HG03575 (cell line): ENCODE data around the gene DVL1.

Experiments
- ATAC-seq: cut with Tn5 transposase; IDR thresholded peaks from one replicate; pipeline ENCODE4 v1.9.1; 2021; ENCODE audit not compliant: unreplicated experiment, insufficient number of reproducible peaks, low FRiP score; ENCODE audit errors: extremely low read depth

DVL1 gene

DNA sequence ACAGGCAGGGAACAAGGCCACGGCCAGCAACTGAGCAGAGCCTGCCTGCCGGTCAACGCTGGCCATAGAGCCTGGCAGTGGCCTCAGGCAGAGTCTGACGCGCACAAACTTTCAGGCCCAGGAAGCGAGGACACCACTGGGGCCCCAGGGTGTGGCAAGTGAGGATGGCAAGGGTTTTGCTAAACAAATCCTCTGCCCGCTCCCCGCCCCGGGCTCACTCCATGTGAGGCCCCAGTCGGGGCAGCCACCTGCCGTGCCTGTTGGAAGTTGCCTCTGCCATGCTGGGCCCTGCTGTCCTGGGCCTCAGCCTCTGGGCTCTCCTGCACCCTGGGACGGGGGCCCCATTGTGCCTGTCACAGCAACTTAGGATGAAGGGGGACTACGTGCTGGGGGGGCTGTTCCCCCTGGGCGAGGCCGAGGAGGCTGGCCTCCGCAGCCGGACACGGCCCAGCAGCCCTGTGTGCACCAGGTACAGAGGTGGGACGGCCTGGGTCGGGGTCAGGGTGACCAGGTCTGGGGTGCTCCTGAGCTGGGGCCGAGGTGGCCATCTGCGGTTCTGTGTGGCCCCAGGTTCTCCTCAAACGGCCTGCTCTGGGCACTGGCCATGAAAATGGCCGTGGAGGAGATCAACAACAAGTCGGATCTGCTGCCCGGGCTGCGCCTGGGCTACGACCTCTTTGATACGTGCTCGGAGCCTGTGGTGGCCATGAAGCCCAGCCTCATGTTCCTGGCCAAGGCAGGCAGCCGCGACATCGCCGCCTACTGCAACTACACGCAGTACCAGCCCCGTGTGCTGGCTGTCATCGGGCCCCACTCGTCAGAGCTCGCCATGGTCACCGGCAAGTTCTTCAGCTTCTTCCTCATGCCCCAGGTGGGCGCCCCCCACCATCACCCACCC lies 17.9 kb downstream of the DVL1 start, which contains the start of gene TAS1R3:
TAS1R3 (plus strand) TSS at position 213 of the 898 bp plus-strand sequence; CDS start at position 279, 66 bp downstream.
- no peak for ATAC-seq

DNA sequence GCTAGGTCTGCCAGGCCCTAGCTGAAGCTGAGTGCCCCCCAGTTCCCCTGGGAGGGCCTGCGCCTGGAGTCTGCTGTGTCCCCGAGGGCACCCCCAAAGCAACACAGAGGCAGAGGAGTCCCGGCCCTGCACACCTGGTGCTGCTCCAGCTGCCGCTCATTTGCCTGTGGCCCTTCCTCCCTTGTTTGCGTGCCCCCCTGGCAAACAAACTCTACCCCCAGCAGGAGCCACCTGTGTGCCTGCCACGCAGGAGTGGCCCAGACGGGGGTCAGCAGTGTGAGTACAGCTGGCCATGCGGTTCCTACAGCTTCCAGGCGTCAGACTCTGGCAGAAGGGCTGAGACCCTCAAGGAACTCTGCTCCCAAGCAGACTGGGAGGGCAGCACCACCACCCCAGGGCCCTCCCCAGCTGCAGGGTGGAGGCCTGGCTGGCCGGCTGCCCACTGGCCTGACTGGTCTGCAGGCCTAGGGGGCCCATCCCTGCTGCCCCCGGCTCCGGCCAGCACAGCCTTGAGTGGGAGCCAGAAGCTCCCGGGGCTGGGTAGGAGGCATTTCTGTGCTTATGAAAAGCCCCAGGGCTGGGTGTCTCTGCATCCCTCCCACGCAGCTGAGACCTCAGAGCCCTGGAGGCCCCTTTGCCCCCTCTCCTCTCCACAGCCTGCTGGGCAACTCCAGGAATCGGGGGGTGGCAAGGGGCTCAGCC lies 18.7 kb downstream of the DVL1 start:
- no peak for ATAC-seq

DNA sequence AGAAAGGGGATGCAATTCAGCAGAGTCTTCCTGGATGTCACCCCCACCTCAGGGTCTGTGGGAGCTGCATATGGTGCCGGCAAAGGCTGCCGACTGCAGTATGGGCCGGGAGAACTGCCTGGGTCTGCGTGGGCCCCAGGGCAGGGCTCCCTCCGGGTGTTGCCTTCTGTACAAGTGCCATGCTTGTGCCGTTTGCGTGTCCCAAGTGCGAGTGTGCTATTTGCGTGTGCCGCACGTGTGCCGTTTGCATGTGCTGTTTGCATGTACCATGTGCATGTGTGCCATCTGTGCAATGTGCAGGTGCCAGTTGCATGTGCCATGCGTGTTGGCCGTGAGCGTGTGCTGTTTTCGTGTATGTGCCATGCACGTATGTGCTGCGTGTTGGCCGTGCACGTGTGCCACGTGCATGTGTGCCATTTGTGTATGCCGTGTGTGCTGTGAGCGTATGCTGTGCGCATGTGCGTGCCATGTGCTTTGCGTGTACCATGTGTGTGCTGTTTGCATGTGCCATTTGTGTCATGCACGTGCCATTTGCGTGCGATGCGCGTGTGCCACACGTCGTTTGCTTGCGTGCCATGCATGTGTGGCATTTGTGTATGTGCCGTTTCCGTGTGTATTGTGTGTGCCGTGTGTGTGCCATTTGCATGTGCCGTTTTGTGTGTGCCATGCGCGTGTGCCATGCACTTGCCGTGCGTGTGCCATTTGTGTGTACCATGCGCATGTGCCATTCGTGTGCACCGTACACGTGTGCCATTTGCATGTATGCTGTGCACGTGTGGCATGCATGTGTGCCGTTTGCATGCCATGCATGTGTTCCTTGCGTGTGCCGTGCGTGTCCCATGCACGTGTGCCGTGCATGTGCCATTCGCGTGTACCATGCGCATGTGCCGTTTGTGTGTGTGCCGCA lies 19.7 kb downstream of the DVL1 start:
- ATAC-seq: no peak

DNA sequence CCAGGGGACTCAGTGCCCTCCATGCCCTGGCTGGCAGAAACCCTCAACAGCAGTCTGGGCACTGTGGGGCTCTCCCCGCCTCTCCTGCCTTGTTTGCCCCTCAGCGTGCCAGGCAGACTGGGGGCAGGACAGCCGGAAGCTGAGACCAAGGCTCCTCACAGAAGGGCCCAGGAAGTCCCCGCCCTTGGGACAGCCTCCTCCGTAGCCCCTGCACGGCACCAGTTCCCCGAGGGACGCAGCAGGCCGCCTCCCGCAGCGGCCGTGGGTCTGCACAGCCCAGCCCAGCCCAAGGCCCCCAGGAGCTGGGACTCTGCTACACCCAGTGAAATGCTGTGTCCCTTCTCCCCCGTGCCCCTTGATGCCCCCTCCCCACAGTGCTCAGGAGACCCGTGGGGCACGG lies 21.0 kb downstream of the DVL1 start:
- no peak for ATAC-seq

DNA sequence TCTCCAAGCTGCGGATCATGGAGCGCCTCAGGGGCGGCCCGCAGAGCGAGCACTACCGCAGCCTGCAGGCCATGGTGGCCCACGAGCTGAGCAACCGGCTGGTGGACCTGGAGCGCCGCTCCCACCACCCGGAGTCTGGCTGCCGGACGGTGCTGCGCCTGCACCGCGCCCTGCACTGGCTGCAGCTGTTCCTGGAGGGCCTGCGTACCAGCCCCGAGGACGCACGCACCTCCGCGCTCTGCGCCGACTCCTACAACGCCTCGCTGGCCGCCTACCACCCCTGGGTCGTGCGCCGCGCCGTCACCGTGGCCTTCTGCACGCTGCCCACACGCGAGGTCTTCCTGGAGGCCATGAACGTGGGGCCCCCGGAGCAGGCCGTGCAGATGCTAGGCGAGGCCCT lies 21.9 kb downstream of the DVL1 start:
- ATAC-seq: no peak

DNA sequence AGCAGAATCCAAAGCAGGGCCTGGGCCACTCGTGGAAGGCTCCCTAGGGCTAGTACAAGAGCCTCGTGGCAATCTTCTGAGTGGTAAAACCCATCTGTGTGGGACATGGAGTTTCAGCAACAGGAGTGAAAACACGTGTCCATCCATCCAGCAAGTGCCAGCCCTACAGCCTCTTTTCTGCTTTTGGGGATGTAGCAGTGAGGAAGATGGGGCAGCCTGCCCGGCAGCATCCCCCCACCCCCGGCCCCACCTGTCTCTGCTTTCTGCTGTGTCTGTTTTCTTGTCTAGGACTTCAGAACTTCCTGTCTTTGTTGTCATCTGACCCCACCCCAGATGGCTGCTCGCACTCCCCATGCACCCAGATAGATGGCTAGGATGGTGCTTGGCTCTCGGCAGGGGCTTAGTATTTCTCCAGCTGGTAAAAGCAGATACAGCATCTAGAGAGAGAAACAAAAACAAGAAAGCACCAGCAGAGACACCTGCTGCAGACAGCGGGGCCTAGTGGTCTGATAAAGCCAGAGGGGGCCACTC lies 23.1 kb downstream of the DVL1 start:
- no peak for ATAC-seq

DNA sequence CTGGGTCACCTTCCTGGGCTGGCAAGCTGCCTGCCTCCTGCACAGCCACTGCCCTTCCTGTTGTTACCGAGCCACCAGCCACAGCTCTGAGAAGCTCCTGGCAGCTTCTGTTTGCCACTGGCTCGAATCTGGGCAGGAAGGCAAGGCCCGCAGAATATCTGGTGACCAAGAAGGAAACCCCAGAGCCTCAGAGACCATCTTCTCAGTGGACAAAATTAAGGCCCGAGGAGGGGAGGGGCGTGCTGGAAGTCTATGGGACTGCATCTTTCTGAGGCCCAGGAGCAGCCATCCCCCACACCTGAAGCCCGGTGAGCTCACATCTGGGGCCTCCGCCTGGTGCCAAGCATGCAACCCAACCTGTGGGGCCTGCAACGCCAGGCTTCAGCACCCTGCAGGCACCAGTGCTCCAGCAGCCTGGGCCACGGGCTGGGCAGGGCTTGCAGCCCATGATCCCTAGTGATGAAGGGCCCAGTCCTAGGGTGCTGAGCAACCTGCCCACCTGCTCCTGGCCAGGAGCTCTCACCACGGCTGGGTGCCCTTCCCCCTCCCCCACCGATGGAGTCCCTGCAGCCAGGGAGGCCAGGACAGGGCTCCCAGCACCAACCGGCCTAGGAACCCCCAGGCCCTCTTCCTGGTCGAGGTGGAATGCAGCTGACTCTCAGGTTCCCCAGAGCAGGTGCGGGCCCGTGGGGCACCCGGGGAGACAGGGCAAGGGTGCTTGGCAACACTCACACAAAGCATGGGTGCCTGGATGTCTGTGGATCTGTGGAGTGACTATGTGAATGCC lies 23.7 kb downstream of the DVL1 start:
- ATAC-seq: no peak

DNA sequence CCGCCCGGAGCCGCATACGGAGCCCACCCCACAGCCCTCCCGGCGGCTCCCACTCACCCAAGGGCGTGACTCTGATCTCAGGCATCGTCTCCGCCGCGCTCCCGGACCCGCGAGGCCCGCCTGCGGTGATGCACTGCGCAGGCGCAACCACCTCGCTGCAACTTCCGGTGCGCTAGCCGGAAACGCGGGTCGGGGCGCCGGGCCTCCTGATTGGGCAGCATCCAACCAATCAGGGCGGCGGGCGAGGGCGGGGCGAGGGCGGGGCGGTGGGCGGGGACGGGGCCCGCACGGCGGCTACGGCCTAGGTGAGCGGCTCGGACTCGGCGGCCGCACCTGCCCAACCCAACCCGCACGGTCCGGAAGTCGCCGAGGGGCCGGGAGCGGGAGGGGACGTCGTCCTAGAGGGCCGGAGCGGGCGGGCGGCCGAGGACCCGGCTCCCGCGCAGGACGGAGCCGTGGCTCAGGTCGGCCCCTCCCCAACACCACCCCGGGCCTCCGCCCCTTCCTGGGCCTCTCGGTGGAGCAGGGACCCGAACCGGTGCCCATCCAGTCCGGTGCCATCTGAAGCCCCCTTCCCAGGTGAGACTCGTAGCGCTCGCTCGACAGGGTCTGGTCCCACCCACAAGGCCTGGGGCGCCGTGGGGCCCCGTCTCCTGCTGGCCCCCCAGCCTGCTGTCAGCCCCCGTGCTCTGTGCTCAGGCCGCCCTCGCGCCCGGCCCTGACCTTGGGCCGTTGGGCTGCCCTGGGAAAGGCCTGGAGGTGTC lies 24.5 kb downstream of the DVL1 start, which contains the start of the genes CPTP and INTS11:
CPTP (plus strand) TSS at position 279 of the 764 bp plus-strand sequence. CDS start 2,109 bp downstream, outside the sequence.
INTS11 (minus strand) TSS at position 137 of the 764 bp plus-strand sequence; CDS start at position 85, 52 bp downstream.
- no peak for ATAC-seq

DNA sequence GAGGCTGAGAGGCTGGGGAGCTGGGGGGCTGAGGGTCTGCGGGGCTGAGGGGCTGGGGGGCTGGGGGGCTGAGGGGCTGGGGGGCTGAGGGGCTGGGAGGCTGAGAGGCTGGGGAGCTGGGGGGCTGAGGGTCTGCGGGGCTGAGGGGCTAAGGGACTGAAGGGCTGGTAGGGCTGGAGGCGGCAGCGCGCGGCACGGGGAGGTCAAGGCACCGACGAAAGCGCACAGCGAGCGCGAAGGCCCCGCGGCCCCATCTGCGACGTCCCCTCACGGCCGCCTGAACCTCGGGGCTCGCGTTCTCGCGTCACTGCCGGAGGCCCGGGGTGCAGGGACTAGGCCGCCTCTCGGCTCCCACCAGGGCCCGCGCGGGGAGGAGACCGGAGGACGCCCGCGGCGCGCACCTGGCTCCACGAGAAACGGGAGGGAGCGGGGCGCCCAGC lies 25.1 kb downstream of the DVL1 start:
- no peak for ATAC-seq

DNA sequence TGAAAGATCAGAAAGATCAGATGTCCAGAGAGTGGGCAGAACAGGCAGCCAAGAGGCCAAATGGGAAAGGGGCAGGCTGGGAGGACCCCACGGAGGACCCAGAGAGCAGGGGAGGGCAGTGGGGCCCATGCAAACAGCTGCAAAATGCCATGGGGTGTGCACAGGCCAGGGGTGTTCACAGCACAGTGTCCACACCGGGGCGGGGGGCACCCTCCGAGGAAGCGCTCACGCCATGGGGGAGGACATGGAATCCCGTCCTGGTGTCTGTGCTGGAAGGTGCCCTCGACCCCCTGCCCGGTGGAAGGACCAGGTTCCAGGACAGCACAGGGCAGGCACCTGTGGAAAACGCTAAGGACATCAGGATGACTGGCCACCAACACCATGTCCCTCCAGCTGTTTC lies 26.3 kb downstream of the DVL1 start:
- ATAC-seq: no peak

DNA sequence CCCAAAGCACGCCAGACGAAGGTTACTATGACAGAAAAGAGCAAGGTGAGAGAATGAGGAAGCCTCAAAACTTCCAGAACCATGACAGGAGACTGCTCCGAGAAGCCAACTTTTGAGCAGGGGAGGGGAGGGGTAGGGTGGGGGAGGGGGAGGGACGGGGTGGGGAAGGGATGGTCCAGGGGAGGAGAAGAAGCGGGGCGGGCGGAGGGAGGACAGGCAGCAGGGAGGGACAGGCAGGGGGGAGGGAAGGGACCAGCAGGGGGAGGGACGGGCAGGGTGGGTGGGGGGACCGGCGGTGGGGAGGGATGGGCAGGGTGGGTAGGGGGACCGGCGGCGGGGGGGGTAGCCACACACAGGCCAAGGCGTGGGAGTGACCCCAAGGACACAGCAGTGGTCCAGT lies 26.8 kb downstream of the DVL1 start:
- ATAC-seq: no peak

DNA sequence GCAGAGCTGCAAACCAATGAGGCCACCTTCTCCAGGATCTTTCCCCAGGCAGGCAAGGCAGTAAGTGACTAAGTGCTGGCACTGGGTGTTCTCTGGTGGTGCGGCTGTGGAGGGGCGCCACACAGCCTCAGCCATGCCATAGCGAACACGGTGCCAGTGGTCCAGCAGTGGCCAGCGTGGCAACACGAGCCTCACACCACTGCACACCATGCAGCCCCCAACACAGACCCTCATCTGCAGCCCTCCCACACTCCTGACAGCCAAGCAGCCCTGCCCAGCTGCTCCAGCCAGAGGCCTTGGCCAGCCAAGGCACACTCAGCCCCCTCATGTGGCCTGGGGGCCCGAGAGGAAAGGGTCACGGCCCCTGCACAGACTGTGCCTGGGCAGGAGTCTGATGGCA lies 27.7 kb downstream of the DVL1 start:
- no peak for ATAC-seq

DNA sequence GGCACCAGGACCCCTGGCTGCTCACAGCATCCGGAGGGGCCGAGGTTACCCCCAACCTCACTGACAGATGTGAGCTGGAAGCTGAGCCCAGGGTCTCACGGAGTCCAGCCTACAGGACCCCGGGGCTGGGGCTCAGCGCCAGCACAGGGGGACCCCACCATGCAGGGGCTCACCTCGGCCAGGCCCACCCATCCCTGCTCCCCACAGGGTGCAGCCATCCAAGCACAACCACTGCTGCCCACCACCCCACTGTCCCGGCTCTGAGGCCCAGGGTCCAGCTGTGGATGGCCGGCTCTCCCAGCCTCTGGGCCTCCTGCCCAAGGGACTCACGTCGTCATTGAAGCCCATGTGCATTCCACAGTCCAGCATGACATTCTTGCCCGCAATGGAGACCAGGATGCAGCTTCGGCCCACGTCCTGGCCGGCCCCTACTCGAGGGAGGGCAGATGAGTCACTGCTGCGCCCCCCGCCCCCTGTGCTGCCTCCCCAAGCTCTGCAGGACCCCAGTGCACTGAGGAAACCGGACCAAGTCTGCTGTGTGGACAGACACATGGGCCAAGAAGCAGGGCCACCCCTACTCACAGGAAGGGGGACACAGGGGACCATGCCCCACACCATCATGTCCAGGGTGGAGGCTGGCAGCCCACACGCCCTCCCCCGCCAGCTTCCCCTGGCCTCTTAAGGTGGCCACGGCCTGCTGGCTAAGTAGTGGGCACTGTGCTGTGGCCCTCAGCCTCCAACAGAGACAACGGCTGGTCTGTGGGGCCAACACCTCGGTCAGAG lies 28.4 kb downstream of the DVL1 start:
- no peak for ATAC-seq

DNA sequence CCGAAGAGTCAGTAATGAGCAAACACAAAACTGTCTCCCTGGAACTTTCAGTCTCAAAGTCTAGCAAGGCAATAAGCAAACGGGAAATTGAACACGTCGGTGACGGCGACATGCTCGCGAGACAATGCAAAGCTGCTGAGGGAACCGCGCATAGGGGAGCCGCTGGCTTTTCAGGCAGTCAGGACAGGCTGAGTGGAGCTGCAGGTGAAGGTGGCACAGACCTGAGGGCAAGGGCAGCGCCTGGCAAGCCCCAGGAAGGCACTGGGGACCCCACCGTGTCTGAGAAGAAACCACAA lies 29.6 kb downstream of the DVL1 start:
- ATAC-seq: no peak

DNA sequence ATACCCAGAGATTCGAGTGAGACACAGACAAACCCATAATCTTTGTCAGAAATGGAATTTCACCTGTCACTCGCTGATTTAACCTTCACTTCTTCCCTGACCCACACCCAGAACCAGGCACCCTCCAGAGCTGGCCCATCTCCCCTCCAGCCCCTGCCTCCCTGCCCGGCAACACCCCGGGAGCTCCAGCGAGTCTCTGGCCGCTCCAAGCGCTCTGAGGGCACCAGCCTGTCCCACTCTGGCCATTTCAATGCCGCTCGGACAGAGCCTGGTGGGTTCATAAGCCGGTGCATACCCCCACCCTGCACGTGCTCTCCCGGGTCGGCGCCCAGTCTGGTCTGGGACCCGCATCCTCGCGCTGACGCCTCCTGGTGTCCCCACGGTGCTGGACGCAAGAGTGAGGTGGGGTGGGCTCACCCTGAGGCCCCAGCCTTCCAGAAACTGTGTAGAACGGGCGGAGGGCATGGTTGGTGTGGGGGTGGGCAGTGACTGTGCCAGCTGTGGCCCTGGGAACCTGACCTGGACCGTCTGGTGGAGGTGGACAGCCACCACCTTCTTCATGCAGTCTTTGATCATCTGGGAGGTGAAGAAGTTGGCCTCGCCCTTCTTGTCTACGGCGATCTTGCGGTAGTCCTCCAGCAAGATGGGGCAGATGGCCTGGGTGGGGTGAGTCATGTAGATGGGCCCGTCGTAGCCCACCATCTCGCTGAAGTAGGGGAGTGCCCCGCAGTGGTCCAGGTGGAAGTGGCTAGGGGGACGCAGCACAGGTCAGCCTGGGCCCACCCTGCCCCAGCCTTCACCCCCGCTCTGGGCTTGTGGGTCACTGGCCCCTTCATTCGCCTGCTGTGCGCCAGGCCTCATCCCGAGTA lies 30.2 kb downstream of the DVL1 start:
- ATAC-seq: no peak

DNA sequence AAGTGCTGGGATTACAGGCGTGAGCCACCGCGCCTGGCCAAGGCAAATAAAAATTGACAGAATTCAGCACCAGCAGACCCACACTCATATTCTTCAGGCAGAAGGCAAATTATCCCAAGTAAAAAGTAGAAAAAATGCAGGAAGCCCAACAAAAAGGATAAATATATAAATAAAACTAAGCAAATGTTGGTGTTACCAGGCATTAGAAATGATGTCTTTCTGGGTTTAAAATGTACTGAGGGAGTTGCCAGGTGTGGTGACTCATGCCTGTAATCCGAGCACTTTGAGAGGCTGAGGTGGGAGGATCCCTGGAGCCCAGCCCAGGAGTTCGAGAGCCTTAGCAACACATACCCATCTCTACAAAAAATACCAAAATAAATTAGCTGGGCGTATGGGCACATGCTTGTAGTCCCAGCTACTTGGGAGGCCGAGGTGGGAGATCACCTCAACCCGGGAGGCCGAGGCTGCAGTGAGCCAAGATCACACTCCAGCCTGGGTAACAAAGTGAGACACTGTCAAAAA lies 31.0 kb downstream of the DVL1 start:
- ATAC-seq: no peak
